Cardiac muscle cell (in vitro differentiated cells and primary cell): ENCODE measurements around the gene CBX8. TPM values are rescaled to one million over a fixed set of nuclear protein-coding genes. Genes with fewer than 3 reads are reported as not detected.
A peak's percentile ranks its signal among the peaks of the same experiment; 100 is the strongest.

Source experiments
- DNase-seq, 2 donors: peaks; one replicate each; pipeline versions ENCODE4 v3.0.0 to v3.0.0-alpha.2; 2010 to 2017; ENCODE audit warnings: low read depth in 1 of 2, low spot score in 1 of 2
- H3K27ac ChIP-seq: fragments of 200-600 bp; sonication (generic); 2 replicates; pipeline ENCODE4 v1.5.1; 2016
- H3K27me3 ChIP-seq: fragments of 200-600 bp; sonication (generic); 2 replicates; pipeline ENCODE4 v1.6.0; 2016; ENCODE audit warnings: control low read depth
- H3K36me3 ChIP-seq: fragments of 200-600 bp; sonication (generic); 2 replicates; pipeline ENCODE4 v1.5.1; 2016; ENCODE audit warnings: control low read depth
- H3K4me1 ChIP-seq: fragments of 200-600 bp; sonication (generic); 2 replicates; pipeline ENCODE4 v1.8.1; 2017; ENCODE audit warnings: low read depth, mild to moderate bottlenecking, mixed run types
- H3K4me3 ChIP-seq: fragments of 200-600 bp; sonication (generic); 2 replicates; pipeline ENCODE4 v1.5.1; 2016; ENCODE audit warnings: mild to moderate bottlenecking
- H3K9me3 ChIP-seq: fragments of 200-600 bp; sonication (generic); 2 replicates; pipeline ENCODE4 v1.5.1; 2017; ENCODE audit warnings: low read depth, mild to moderate bottlenecking, control low read depth
- CTCF ChIP-seq: IDR thresholded peaks from 2 replicates; pipeline ENCODE4 v1.5.1; 2012; ENCODE audit warnings: low read depth, mild to moderate bottlenecking, low read length
- polyA plus RNA-seq: library from polyadenylated mRNA; unstranded; fragments of >200 nt; fragmentation: Nextera tagmentation; extraction: Ambion mirVana; gene quantifications from 2 replicates; pipeline ENCODE4 v1.2.1, GENCODE V29; 2016
- total RNA-seq: library from RNA; depleted of rRNA; stranded (reverse); fragments of >200 nt; gene quantifications from 2 replicates; pipeline ENCODE4 v1.2.3, GENCODE V29; 2016

CBX8 gene
- total and polyA plus RNA-seq, 2 experiments from 2014 or later, result 13.8 to 16.7 TPM

- peak within 1 kb of the TSS; percentile 78 for H3K4me3 ChIP-seq
- peak; percentile 70 for TF ChIP-seq CTCF
- no peaks in the 10 kb centered on the region for H3K36me3 ChIP-seq
- peak within 1 kb of the TSS; percentile 94 for H3K27ac ChIP-seq
- H3K4me1 ChIP-seq, result peaks cover 26% of the 10 kb centered on the region
- no peaks in the 10 kb centered on the region for H3K9me3 ChIP-seq
- peaks cover 65% of the 10 kb centered on the region for H3K27me3 ChIP-seq
- DNase-seq, result peak; percentile 96 to 97
Measured at GRCh38 chr17:79839356-79840268, 42.7 kb upstream of the CBX8 start, which contains the start of gene CBX4. Gene CBX4 (minus strand): TSS chr17:79839440. CDS start chr17:79839251, 189 bp downstream.

- Histone ChIP-seq H3K27ac (peak overlapping the region; percentile 94), H3K27me3 (peaks cover 71% of the 10 kb centered on the region), H3K36me3 (no peaks in the 10 kb centered on the region), H3K9me3 (no peaks in the 10 kb centered on the region), H3K4me1 (peaks cover 32% of the 10 kb centered on the region), H3K4me3 (peak overlapping the region; percentile 78)
- DNase-seq, result peak; percentile 70 to 82
- TF ChIP-seq CTCF, result no peak
Measured at GRCh38 chr17:79838522-79839274, 41.8 kb upstream of the CBX8 start.

GRCh38 chr17:79837888-79838521 lies 41.1 kb upstream of the CBX8 start:
- Histone ChIP-seq H3K36me3 (no peaks in the 10 kb centered on the region), H3K4me1 (peaks cover 38% of the 10 kb centered on the region), H3K9me3 (no peaks in the 10 kb centered on the region), H3K27ac (peak overlapping the region; percentile 94), H3K27me3 (peaks cover 68% of the 10 kb centered on the region), H3K4me3 (peak overlapping the region; percentile 78)
- DNase-seq, result no peak
- no peak for TF ChIP-seq CTCF

- peaks cover 60% of the 10 kb centered on the region for H3K27me3 ChIP-seq
- peak; percentile 78 to 88 for DNase-seq
- no peak overlapping the region for H3K27ac ChIP-seq
- peak overlapping the region; percentile 78 for H3K4me3 ChIP-seq
- peak; percentile 12 for TF ChIP-seq CTCF
- H3K9me3 ChIP-seq, result no peaks in the 10 kb centered on the region
- peaks cover 46% of the 10 kb centered on the region for H3K4me1 ChIP-seq
- H3K36me3 ChIP-seq, result no peaks in the 10 kb centered on the region
Measured at GRCh38 chr17:79836972-79837887, 40.4 kb upstream of the CBX8 start.
